PFSK-1 (cell line): ENCODE measurements around the gene PRR36.

Source experiments
- FOXP2 ChIP-seq: optimal IDR thresholded peaks from 2 replicates; pipeline ENCODE3; 2011; ENCODE audit warnings: borderline replicate concordance, control low read depth, inconsistent platforms; ENCODE audit not compliant: insufficient read depth; ENCODE audit errors: extremely low read length, extremely low read depth
- POLR2AphosphoS5 ChIP-seq: IDR thresholded peaks from 2 replicates; pipeline ENCODE4 v1.6.1; 2012; ENCODE audit warnings: low read depth, mild to moderate bottlenecking, control low read depth, low read length, moderate library complexity
- SIN3A ChIP-seq: IDR thresholded peaks from 2 replicates; pipeline ENCODE4 v1.6.1; 2012; ENCODE audit warnings: mild to moderate bottlenecking, low read length, moderate library complexity, borderline replicate concordance; ENCODE audit not compliant: insufficient read depth
- TAF1 ChIP-seq: IDR thresholded peaks from 2 replicates; pipeline ENCODE4 v1.6.1; 2012; ENCODE audit warnings: low read length, control low read depth, borderline replicate concordance; ENCODE audit not compliant: insufficient read depth
- TF ChIP-seq, protein P1 (sequence below), 2 experiments: IDR thresholded peaks; 2 replicates each; pipeline versions ENCODE4 v1.6.1 to v1.8.0; 2011 to 2012; ENCODE audit warnings: low read depth in 2 of 2, low read length in 2 of 2, control low read depth in 1 of 2, inconsistent platforms in 1 of 2, mild to moderate bottlenecking in 1 of 2, moderate library complexity in 1 of 2; ENCODE audit not compliant: insufficient read depth in 1 of 2

The PRR36 gene

DNA sequence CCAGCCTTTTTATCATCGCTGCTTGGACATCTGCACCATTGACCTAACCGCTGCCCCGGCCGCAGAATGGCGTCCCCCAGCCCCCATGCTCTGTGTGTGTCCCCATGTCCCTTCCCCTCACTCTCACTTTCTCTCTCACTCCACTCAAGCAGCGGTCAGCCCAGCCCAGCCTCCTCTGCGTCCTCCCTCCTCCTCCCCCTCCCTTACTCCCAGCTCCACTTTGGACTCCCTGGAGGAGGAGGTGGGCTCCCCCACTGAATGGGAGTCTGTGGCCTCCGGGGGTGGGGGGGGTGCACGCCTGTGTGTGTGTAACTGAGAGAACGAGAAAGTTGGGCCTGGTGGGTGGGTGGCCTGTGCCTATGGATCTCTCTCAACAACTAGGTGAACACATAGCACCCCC is 31.7 kb upstream of the PRR36 start:
- TF ChIP-seq, protein P1, sequence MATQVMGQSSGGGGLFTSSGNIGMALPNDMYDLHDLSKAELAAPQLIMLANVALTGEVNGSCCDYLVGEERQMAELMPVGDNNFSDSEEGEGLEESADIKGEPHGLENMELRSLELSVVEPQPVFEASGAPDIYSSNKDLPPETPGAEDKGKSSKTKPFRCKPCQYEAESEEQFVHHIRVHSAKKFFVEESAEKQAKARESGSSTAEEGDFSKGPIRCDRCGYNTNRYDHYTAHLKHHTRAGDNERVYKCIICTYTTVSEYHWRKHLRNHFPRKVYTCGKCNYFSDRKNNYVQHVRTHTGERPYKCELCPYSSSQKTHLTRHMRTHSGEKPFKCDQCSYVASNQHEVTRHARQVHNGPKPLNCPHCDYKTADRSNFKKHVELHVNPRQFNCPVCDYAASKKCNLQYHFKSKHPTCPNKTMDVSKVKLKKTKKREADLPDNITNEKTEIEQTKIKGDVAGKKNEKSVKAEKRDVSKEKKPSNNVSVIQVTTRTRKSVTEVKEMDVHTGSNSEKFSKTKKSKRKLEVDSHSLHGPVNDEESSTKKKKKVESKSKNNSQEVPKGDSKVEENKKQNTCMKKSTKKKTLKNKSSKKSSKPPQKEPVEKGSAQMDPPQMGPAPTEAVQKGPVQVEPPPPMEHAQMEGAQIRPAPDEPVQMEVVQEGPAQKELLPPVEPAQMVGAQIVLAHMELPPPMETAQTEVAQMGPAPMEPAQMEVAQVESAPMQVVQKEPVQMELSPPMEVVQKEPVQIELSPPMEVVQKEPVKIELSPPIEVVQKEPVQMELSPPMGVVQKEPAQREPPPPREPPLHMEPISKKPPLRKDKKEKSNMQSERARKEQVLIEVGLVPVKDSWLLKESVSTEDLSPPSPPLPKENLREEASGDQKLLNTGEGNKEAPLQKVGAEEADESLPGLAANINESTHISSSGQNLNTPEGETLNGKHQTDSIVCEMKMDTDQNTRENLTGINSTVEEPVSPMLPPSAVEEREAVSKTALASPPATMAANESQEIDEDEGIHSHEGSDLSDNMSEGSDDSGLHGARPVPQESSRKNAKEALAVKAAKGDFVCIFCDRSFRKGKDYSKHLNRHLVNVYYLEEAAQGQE (IDR thresholded peaks at IDR 0.05; ENCODE audit: insufficient read depth in 1 of 2, low read depth in 2 of 2, low read length in 2 of 2): no peak

DNA sequence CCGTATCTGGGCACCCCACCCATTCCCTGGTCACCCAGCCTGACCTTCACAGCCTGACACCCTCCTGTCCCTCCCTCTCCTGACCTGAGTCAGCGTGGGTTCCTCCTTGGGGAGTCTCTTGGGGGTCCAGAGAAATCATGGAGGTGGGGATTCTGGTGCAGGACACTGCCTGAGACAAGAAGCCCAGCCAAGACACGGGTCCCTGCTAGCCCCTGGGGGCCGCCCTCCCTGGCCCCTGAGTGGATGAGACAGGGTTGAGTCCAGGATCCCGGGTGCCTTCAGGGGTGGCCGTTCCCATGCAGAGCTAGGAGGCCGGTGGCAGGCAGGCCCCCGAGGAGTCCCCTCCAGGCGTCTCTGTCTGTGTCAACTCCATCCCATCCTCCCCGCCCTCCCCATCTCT is 31.1 kb upstream of the PRR36 start:
- TF ChIP-seq FOXP2 (no peak), POLR2AphosphoS5 (no peak), SIN3A (no peak), TAF1 (no peak)
- TF ChIP-seq, protein P1 (IDR thresholded peaks at IDR 0.05; ENCODE audit: insufficient read depth in 1 of 2, low read depth in 2 of 2, low read length in 2 of 2): no peak

DNA sequence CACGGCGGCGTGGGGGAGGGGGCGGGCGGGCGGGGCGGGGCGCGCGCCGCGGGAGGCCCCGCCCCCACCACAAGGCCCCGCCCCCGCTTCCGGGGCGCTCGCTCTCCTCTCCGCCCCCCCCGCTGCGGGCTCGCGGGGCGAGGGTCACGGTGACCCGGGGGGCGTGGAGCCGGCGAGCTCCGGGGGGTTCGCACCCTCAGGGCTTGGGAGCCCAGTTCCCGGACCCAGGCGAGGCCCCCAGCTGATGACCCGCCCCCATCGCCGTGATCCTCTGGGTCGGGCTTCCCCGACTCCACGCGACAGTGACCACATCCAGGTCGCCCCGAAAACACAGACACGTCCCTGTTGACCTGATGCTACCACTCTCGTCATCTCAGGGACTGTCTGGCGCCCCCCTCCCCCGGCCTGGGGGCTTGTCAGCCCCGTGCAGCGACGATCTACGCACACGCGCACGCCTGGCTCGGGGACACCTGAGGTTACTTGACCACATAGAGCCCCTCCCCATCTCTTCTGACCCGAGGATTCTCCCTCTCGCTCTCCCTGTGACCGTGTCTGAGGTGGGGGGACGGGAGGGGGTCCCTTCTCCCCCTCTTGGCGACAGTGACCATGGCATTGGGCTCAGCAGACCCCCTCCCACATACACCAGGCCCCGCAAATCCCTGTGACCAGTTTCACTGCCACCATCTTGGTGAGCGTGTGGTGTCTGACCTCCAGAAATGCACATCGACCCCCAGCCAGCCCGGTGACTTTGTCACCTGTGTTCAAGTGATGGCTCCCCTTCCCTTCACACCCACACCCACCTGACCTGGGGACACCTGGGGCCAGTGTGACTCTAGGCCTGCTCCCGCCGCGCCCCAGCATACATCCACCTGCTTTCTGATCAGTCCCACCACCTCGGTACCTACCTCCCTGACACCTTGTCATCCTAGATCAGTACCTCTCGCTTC is 30.2 kb upstream of the PRR36 start:
- TF ChIP-seq SIN3A: no peak; the same call in 1 of the 2 replicates
- TF ChIP-seq, protein P1 (IDR thresholded peaks at IDR 0.05; ENCODE audit: insufficient read depth in 1 of 2, low read depth in 2 of 2, low read length in 2 of 2): no peak
- 0 out of 2 replicates have a peak, but pooled peaks have one; percentile 3 for TF ChIP-seq POLR2AphosphoS5
- TF ChIP-seq TAF1: no peak

GRCh38 chr19:7903244-7904073 is 29.3 kb upstream of the PRR36 start, which contains the start of gene MAP2K7:
TSS of gene MAP2K7 (plus strand) at chr19:7903877. CDS start at chr19:7903945, 68 bp downstream.
- TF ChIP-seq SIN3A (0 out of 2 replicates have a peak, but pooled peaks have one; percentile 62), TAF1 (peak; percentile 98), POLR2AphosphoS5 (peak; percentile 99), FOXP2 (no peak)
- TF ChIP-seq, protein P1 (IDR thresholded peaks at IDR 0.05; ENCODE audit: insufficient read depth in 1 of 2, low read depth in 2 of 2, low read length in 2 of 2): peak; percentile 53 to 68; a peak in 3 of 4 replicates
